B cell (primary cell): Measurements from ENCODE around the gene PLEKHO2. TPM values are rescaled to one million over a fixed set of nuclear protein-coding genes. Genes with fewer than 3 reads are reported as not detected.

Experiments
- ATAC-seq: fragments of 200-7000 bp; cut with Tn5 transposase; one replicate; pipeline ENCODE4 v1.10.0; 2021; ENCODE audit warnings: low read depth, mild to moderate bottlenecking, moderate number of reproducible peaks, moderate library complexity
- CTCF ChIA-PET: fragments of 350-600 bp; sonication (Branson Sonifier 250); formaldehyde crosslinking; loops from one replicate; lab custom pipeline; 2021; ENCODE audit warnings: antibody characterized with exemption, inconsistent platforms; lab: Charles Lee
- POLR2A ChIA-PET: fragments of 350-600 bp; sonication (Branson Sonifier 250); formaldehyde crosslinking; loops from one replicate; lab custom pipeline; 2021; ENCODE audit warnings: antibody characterized with exemption; lab: Charles Lee
- DNase-seq: peaks from one replicate; pipeline ENCODE4 v3.0.0; 2013
- H2AFZ ChIP-seq: 2 replicates; pipeline ENCODE4 v1.6.1; 2012; ENCODE audit warnings: mild to moderate bottlenecking, low read depth, low read length; ENCODE audit not compliant: insufficient read depth, poor library complexity, severe bottlenecking
- H3K27ac ChIP-seq, 2 donors: 1 replicate in 1 of 2; 2 replicates in 1 of 2; pipeline ENCODE4 v1.5.1; 2012 to 2013; ENCODE audit warnings: low read length in 2 of 2, mild to moderate bottlenecking in 2 of 2, moderate library complexity in 1 of 2
- H3K27me3 ChIP-seq, 4 experiments: fragments of 200-600 bp in 1 of 4; sonication (generic) in 1 of 4; replicated peaks in 1 of 4; 1 replicate in 2 of 4; 2 replicates in 2 of 4; pipeline versions ENCODE4 v1.6.1 to v1.7.0; 2013 to 2016; ENCODE audit warnings: low read length in 3 of 4, mild to moderate bottlenecking in 2 of 4, mixed read lengths in 1 of 4, moderate library complexity in 1 of 4; ENCODE audit not compliant: insufficient read depth in 4 of 4, control insufficient read depth in 3 of 4; ENCODE audit errors: control extremely low read depth in 1 of 4
- H3K36me3 ChIP-seq, 2 experiments: replicated peaks in 1 of 2; 1 replicate in 1 of 2; 2 replicates in 1 of 2; pipeline versions ENCODE4 v1.6.1 to v1.7.1; 2013; ENCODE audit warnings: low read length in 1 of 2; ENCODE audit not compliant: insufficient read depth in 2 of 2, control insufficient read depth in 1 of 2; ENCODE audit errors: control extremely low read depth in 1 of 2, extremely low read depth in 1 of 2
- H3K4me1 ChIP-seq, 2 donors: fragments of 200-600 bp in 1 of 2; sonication (generic) in 1 of 2; 1 replicate in 1 of 2; 2 replicates in 1 of 2; pipeline versions ENCODE4 v1.5.1 to v1.6.1; 2013 to 2017; ENCODE audit warnings: low read length in 2 of 2; ENCODE audit not compliant: control insufficient read depth in 2 of 2, insufficient read depth in 2 of 2
- H3K4me2 ChIP-seq: replicated peaks from 2 replicates; pipeline ENCODE3; 2012; ENCODE audit warnings: mild to moderate bottlenecking, low read depth, low read length; ENCODE audit not compliant: poor library complexity, severe bottlenecking
- H3K4me3 ChIP-seq, 5 experiments: fragments of 200-600 bp in 1 of 5; sonication (generic) in 1 of 5; 1 replicate in 3 of 5; 2 replicates in 2 of 5; pipeline versions ENCODE4 v1.5.1 to v1.7.0; 2011 to 2016; ENCODE audit warnings: low read length in 4 of 5, mild to moderate bottlenecking in 4 of 5, low read depth in 2 of 5, control low read depth in 1 of 5, moderate library complexity in 1 of 5; ENCODE audit not compliant: insufficient read depth in 1 of 5; ENCODE audit errors: control extremely low read depth in 1 of 5, extremely low read depth in 1 of 5
- H3K79me2 ChIP-seq: fragments of 200-600 bp; sonication (generic); one replicate; pipeline ENCODE4 v1.6.0; 2016; ENCODE audit warnings: low read length; ENCODE audit not compliant: control insufficient read depth, insufficient read depth
- H3K9ac ChIP-seq: fragments of 200-600 bp; sonication (generic); 2 replicates; pipeline ENCODE4 v1.6.1; 2017; ENCODE audit warnings: mild to moderate bottlenecking, low read length, moderate library complexity
- H3K9me3 ChIP-seq, 3 donors: one replicate each; pipeline versions ENCODE4 v1.6.1 to v1.7.1; 2013; ENCODE audit warnings: low read length in 2 of 3; ENCODE audit not compliant: control insufficient read depth in 2 of 3, insufficient read depth in 1 of 3; ENCODE audit errors: control extremely low read depth in 1 of 3
- H4K20me1 ChIP-seq: 2 replicates; pipeline ENCODE4 v1.6.0; 2012; ENCODE audit warnings: mild to moderate bottlenecking, low read length; ENCODE audit not compliant: insufficient read depth, control insufficient read depth, poor library complexity, severe bottlenecking
- H3K27ac Mint-ChIP-seq: one replicate; pipeline ENCODE4 v1.8.0; 2021; ENCODE audit warnings: mixed read lengths
- H3K27me3 Mint-ChIP-seq: one replicate; pipeline ENCODE4 v1.8.0; 2021; ENCODE audit warnings: mixed read lengths
- H3K4me1 Mint-ChIP-seq: one replicate; pipeline ENCODE4 v1.8.0; 2021; ENCODE audit warnings: mixed read lengths
- H3K4me3 Mint-ChIP-seq: one replicate; pipeline ENCODE4 v1.8.0; 2021; ENCODE audit warnings: mixed read lengths
- H3K9me3 Mint-ChIP-seq: one replicate; pipeline ENCODE4 v1.8.0; 2022; ENCODE audit warnings: mixed read lengths; ENCODE audit not compliant: insufficient read depth
- EZH2 ChIP-seq: IDR thresholded peaks from 2 replicates; pipeline ENCODE4 v1.6.1; 2012; ENCODE audit warnings: borderline replicate concordance, low read depth, mild to moderate bottlenecking, moderate library complexity, low read length; ENCODE audit not compliant: insufficient read depth, poor library complexity, severe bottlenecking
- WGBS: methylation state at CpG from one replicate; pipeline ENCODE4 v1.1.5; 2013; ENCODE audit warnings: missing lambda C conversion rate; ENCODE audit not compliant: insufficient coverage; 5-methylcytosine and 5-hydroxymethylcytosine counted together
- intact Hi-C: fragments of 100-400 bp; cut with micrococcal nuclease; formaldehyde crosslinking; loops from one replicate; pipeline ENCODE4 v1.10.0; 2022
- polyA plus RNA-seq: library from polyadenylated mRNA; depleted of rRNA; stranded (reverse); fragments of >200 nt; gene quantifications from 2 replicates; pipeline ENCODE4 v1.2.3, GENCODE V29; 2012
- total RNA-seq, 2 donors: library from RNA; stranded (reverse); fragments of 120-200 nt in 1 of 2; gene quantifications; 1 replicate in 1 of 2; 2 replicates in 1 of 2; pipeline versions ENCODE4 v1.2.3 to v1.2.4, GENCODE V29; 2013 to 2022
- TF ChIP-seq, protein P1 (sequence below): fragments of 200-600 bp; IDR thresholded peaks from one replicate; pipeline ENCODE4 v1.8.0; 2022; ENCODE audit warnings: antibody characterized with exemption, mild to moderate bottlenecking

PLEKHO2 gene
- total and polyA plus RNA-seq, 2 donors (not counting 1 experiment from before 2014, with no cell fraction given) = 13.7 to 23.1 TPM

DNA sequence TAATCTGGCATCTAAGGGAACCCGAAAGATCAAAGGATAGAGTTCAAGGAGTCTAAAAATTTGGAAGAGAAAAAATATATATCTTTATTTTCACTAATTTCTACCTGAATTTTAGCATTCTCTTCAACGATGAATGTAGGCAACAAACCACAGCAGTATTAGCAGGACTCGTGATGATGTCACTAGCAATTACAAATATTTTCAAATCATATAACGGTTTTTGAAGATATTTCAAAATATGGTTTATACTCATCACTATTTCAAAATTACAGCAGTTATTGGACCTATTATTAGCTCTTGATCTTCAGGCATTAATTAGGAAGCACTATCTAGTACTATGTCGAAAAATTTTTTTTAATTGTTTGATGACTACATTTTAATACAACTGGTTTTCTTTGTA lies 43.0 kb downstream of the PLEKHO2 start:
- Mint-ChIP-seq H3K27me3 (no peaks in the 10 kb centered on the region), H3K4me3 (no peak overlapping the region), H3K9me3 (no peaks in the 10 kb centered on the region), H3K4me1 (peaks cover 27% of the 10 kb centered on the region), H3K27ac (no peak overlapping the region)
- DNase-seq (no peak), ATAC-seq (no peak)
- intact Hi-C loops = loop anchor here (1.0 kb wide), 1 partner anchor 9 kb away; no protein-coding TSS in a partner anchor
- Histone ChIP-seq H3K4me2 (no peak overlapping the region), H3K27ac (no peak overlapping the region), H3K4me1 (peaks cover 27 to 35% of the 10 kb centered on the region in 2 donors), H3K27me3 (no peaks in the 10 kb centered on the region), H3K4me3 (no peak overlapping the region), H3K36me3 (no peaks in the 10 kb centered on the region), H3K79me2 (no peaks in the 10 kb centered on the region), H3K9ac (no peak overlapping the region), H4K20me1 (no peaks in the 10 kb centered on the region), H3K9me3 (no peaks in the 10 kb centered on the region), H2AFZ (no peak overlapping the region)
- TF ChIP-seq, protein P1, sequence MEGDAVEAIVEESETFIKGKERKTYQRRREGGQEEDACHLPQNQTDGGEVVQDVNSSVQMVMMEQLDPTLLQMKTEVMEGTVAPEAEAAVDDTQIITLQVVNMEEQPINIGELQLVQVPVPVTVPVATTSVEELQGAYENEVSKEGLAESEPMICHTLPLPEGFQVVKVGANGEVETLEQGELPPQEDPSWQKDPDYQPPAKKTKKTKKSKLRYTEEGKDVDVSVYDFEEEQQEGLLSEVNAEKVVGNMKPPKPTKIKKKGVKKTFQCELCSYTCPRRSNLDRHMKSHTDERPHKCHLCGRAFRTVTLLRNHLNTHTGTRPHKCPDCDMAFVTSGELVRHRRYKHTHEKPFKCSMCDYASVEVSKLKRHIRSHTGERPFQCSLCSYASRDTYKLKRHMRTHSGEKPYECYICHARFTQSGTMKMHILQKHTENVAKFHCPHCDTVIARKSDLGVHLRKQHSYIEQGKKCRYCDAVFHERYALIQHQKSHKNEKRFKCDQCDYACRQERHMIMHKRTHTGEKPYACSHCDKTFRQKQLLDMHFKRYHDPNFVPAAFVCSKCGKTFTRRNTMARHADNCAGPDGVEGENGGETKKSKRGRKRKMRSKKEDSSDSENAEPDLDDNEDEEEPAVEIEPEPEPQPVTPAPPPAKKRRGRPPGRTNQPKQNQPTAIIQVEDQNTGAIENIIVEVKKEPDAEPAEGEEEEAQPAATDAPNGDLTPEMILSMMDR = no peak
- TF ChIP-seq EZH2 = no peak
- ChIA-PET POLR2A (interaction anchor here (2.1 kb wide), 1 partner anchor 9 kb away, joined by 14 read pairs; no protein-coding TSS in a partner anchor), CTCF (interaction anchor here (3.0 to 4.8 kb wide), 3 partner anchors 10 to 48 kb away, joined by 16 to 30 read pairs (median 16); no protein-coding TSS in a partner anchor)
- no CpG with 5 or more reads among the region's 5 CpGs for WGBS

DNA sequence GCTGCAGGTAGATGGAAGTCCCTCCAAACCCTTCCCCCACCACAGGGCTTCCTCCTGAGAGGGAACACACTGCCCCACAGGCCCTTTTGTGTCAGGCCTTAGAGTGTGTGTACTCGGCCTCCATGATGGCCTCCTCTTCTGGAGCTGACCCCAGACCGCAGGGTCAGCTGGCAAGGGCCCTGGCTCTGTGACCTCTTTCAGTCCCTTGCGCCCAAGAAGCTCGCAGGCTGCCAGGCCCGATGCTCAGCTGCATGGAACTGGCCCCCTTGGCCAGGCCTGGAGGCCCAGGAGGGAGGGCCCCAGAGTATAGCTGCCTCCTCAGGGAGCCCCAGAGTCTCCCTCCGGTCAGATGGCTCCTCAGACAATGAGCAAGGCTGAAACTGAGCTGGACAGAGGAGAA lies 46.6 kb downstream of the PLEKHO2 start:
- H4K20me1 ChIP-seq = no peaks in the 10 kb centered on the region
- DNase-seq (no peak), ATAC-seq (no peak)
- no peak overlapping the region for H3K4me3 ChIP-seq
- H3K27ac Mint-ChIP-seq = no peak overlapping the region
- no peaks in the 10 kb centered on the region for H3K9me3 ChIP-seq
- H3K27ac ChIP-seq = no peak overlapping the region
- H3K4me1 ChIP-seq = peaks cover 35 to 38% of the 10 kb centered on the region in 2 donors
- H3K4me1 Mint-ChIP-seq = peaks cover 36% of the 10 kb centered on the region
- no peaks in the 10 kb centered on the region for H3K36me3 ChIP-seq
- H3K4me2 ChIP-seq = no peak overlapping the region
- H3K79me2 ChIP-seq = no peaks in the 10 kb centered on the region
- WGBS = 97% methylated on average over 6 of the region's 6 CpGs
- no peaks in the 10 kb centered on the region for H3K9me3 Mint-ChIP-seq
- TF ChIP-seq EZH2 = no peak
- TF ChIP-seq, protein P1 = no peak
- no peaks in the 10 kb centered on the region for H3K27me3 ChIP-seq
- POLR2A ChIA-PET = no interaction called here
- no peak overlapping the region for H2AFZ ChIP-seq
- intact Hi-C loops = no loop called here
- H3K4me3 Mint-ChIP-seq = no peak overlapping the region
- no peak overlapping the region for H3K9ac ChIP-seq
- H3K27me3 Mint-ChIP-seq = no peaks in the 10 kb centered on the region
- CTCF ChIA-PET = interaction anchor here (0.7 to 2.0 kb wide), 5 partner anchors 9 to 53 kb away, joined by 3 to 8 read pairs (median 4); no protein-coding TSS in a partner anchor
